Osteoblast (primary cell): ENCODE results near the gene TSTD2. TPM values are rescaled to one million over a fixed set of nuclear protein-coding genes. Genes with fewer than 3 reads are reported as not detected.

Experiments
- DNase-seq: peaks from one replicate; pipeline ENCODE4 v3.0.0; 2011; ENCODE audit warnings: low spot score, mixed read lengths; ENCODE audit not compliant: insufficient read length; ENCODE audit errors: missing footprints
- H2AFZ ChIP-seq: 2 replicates; pipeline ENCODE4 v1.6.0; 2011; ENCODE audit warnings: mild to moderate bottlenecking, low read length
- H3K27ac ChIP-seq: 2 replicates; pipeline ENCODE4 v1.5.1; 2011; ENCODE audit warnings: mild to moderate bottlenecking, low read depth, low read length, moderate library complexity
- H3K27me3 ChIP-seq: 2 replicates; pipeline ENCODE4 v1.6.0; 2012; ENCODE audit warnings: mild to moderate bottlenecking, control low read depth, inconsistent platforms, low read length, moderate library complexity; ENCODE audit not compliant: insufficient read depth
- H3K36me3 ChIP-seq: 2 replicates; pipeline ENCODE4 v1.5.1; 2011; ENCODE audit warnings: mild to moderate bottlenecking, low read length, control low read depth, moderate library complexity; ENCODE audit not compliant: insufficient read depth
- H3K4me1 ChIP-seq: 2 replicates; pipeline ENCODE4 v1.5.1; 2011; ENCODE audit warnings: mild to moderate bottlenecking, low read length, control low read depth, moderate library complexity; ENCODE audit not compliant: insufficient read depth
- H3K4me2 ChIP-seq: 2 replicates; pipeline ENCODE4 v1.6.0; 2011; ENCODE audit warnings: mild to moderate bottlenecking, low read length; ENCODE audit not compliant: insufficient read depth
- H3K4me3 ChIP-seq: fragments of 200-600 bp; sonication (generic); 3 replicates; pipeline ENCODE4 v1.5.1; 2012; ENCODE audit warnings: mild to moderate bottlenecking, low read length, inconsistent platforms; ENCODE audit not compliant: insufficient read depth
- H3K79me2 ChIP-seq: 2 replicates; pipeline ENCODE4 v1.6.0; 2012; ENCODE audit warnings: mild to moderate bottlenecking, low read length, control low read depth, inconsistent platforms; ENCODE audit not compliant: insufficient read depth
- H3K9me3 ChIP-seq: 2 replicates; pipeline ENCODE4 v1.5.1; 2011; ENCODE audit warnings: low read depth, low read length, control low read depth
- H4K20me1 ChIP-seq: 2 replicates; pipeline ENCODE4 v1.6.0; 2012; ENCODE audit warnings: mild to moderate bottlenecking, low read length, control low read depth; ENCODE audit not compliant: insufficient read depth
- total RNA-seq: library from RNA; depleted of rRNA; stranded (reverse); fragments of >200 nt; gene quantifications from 2 replicates; pipeline ENCODE4 v1.2.3, GENCODE V29; 2012
- TF ChIP-seq, protein P1 (sequence below): IDR thresholded peaks from 2 replicates; pipeline ENCODE4 v1.5.1; 2011; ENCODE audit warnings: mild to moderate bottlenecking, low read depth, low read length, moderate library complexity; ENCODE audit errors: extremely low read depth

The TSTD2 gene
- total RNA-seq, 1 donor: 16.3 TPM

GRCh38 chr9:97598461-97599288, 34.5 kb downstream of the TSTD2 start:
- TF ChIP-seq, protein P1, sequence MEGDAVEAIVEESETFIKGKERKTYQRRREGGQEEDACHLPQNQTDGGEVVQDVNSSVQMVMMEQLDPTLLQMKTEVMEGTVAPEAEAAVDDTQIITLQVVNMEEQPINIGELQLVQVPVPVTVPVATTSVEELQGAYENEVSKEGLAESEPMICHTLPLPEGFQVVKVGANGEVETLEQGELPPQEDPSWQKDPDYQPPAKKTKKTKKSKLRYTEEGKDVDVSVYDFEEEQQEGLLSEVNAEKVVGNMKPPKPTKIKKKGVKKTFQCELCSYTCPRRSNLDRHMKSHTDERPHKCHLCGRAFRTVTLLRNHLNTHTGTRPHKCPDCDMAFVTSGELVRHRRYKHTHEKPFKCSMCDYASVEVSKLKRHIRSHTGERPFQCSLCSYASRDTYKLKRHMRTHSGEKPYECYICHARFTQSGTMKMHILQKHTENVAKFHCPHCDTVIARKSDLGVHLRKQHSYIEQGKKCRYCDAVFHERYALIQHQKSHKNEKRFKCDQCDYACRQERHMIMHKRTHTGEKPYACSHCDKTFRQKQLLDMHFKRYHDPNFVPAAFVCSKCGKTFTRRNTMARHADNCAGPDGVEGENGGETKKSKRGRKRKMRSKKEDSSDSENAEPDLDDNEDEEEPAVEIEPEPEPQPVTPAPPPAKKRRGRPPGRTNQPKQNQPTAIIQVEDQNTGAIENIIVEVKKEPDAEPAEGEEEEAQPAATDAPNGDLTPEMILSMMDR: peak; percentile 89
- Histone ChIP-seq H3K27me3 (peaks cover 9% of the 10 kb centered on the region), H3K79me2 (no peaks in the 10 kb centered on the region), H3K4me3 (no peak overlapping the region), H3K36me3 (peaks cover 32% of the 10 kb centered on the region), H2AFZ (no peak overlapping the region), H3K27ac (no peak overlapping the region), H3K4me2 (peak overlapping the region; percentile 18), H4K20me1 (no peaks in the 10 kb centered on the region), H3K9me3 (no peaks in the 10 kb centered on the region), H3K4me1 (no peaks in the 10 kb centered on the region)
- DNase-seq: peak; percentile 88

GRCh38 chr9:97596906-97597305, 36.3 kb downstream of the TSTD2 start:
- Histone ChIP-seq H3K4me3 (no peak overlapping the region), H3K27me3 (peaks cover 19% of the 10 kb centered on the region), H3K79me2 (no peaks in the 10 kb centered on the region), H3K4me2 (no peak overlapping the region), H3K36me3 (peaks cover 15% of the 10 kb centered on the region), H2AFZ (no peak overlapping the region), H3K9me3 (no peaks in the 10 kb centered on the region), H4K20me1 (no peaks in the 10 kb centered on the region), H3K27ac (no peak overlapping the region), H3K4me1 (no peaks in the 10 kb centered on the region)
- TF ChIP-seq, protein P1: no peak
- DNase-seq: no peak

- Histone ChIP-seq H3K4me2 (no peak overlapping the region), H2AFZ (no peak overlapping the region), H3K36me3 (no peaks in the 10 kb centered on the region), H3K9me3 (no peaks in the 10 kb centered on the region), H3K27me3 (peaks cover 23% of the 10 kb centered on the region), H3K27ac (no peak overlapping the region), H3K4me3 (no peak overlapping the region), H3K79me2 (no peaks in the 10 kb centered on the region), H3K4me1 (no peaks in the 10 kb centered on the region), H4K20me1 (no peaks in the 10 kb centered on the region)
- TF ChIP-seq, protein P1: no peak
- DNase-seq: no peak
Measured at GRCh38 chr9:97594381-97594921, 38.7 kb downstream of the TSTD2 start.

DNA sequence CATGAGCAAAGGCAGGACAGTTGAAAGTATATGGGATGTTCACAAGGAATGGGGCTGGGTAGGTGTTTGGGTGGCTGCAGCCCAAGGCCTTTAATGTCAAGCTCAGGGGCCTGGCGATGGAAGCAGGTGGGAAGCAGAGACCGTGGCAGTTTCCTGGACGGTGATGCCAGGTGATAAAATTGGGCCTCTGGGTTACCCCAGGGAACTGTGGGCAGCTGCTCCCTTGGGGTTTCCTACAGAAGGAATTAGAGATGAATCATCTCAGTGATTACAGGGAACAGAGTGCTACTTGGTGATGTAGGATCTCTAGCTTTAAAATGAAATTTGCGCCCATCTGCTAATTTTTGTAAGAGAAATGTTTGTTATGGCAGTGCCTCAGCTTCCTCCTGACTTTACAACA, 39.2 kb downstream of the TSTD2 start:
- DNase-seq: no peak
- H3K4me1 ChIP-seq: no peaks in the 10 kb centered on the region
- H4K20me1 ChIP-seq: no peaks in the 10 kb centered on the region
- no peaks in the 10 kb centered on the region for H3K36me3 ChIP-seq
- TF ChIP-seq, protein P1: no peak
- H3K27ac ChIP-seq: no peak overlapping the region
- H3K9me3 ChIP-seq: no peaks in the 10 kb centered on the region
- peaks cover 23% of the 10 kb centered on the region for H3K27me3 ChIP-seq
- no peak overlapping the region for H2AFZ ChIP-seq
- H3K79me2 ChIP-seq: no peaks in the 10 kb centered on the region
- no peak overlapping the region for H3K4me2 ChIP-seq
- H3K4me3 ChIP-seq: no peak overlapping the region
